A549 (cell line): ENCODE results near the gene GPR89B.

ENCODE experiments used
- CTCF ChIP-seq: fragments of >200 bp; sonication (Bioruptor Twin); formaldehyde crosslinking; IDR thresholded peaks from 3 replicates; pipeline ENCODE4 v1.5.1; 2016
- EHMT2 ChIP-seq: fragments of 200-600 bp; sonication (generic); IDR thresholded peaks from 2 replicates; pipeline ENCODE4 v1.6.1; 2016; ENCODE audit warnings: antibody characterized with exemption, low read depth, mild to moderate bottlenecking, moderate library complexity
- MYC ChIP-seq: IDR thresholded peaks from 2 replicates; pipeline ENCODE4 v1.6.1; 2012; ENCODE audit warnings: mild to moderate bottlenecking, inconsistent platforms, low read length, improper control_type of control experiment, borderline replicate concordance
- POLR2A ChIP-seq: IDR thresholded peaks from 2 replicates; pipeline ENCODE4 v1.6.1; 2012; ENCODE audit warnings: mild to moderate bottlenecking, low read length
- POLR2AphosphoS2 ChIP-seq: conservative IDR thresholded peaks from 2 replicates; pipeline ENCODE4 v1.6.1; 2012; ENCODE audit warnings: low read length, improper control_type of control experiment, inconsistent platforms
- SMC3 ChIP-seq: fragments of >200 bp; sonication (Bioruptor Twin); formaldehyde crosslinking; IDR thresholded peaks from 3 replicates; pipeline ENCODE4 v1.6.1; 2018; ENCODE audit warnings: inconsistent platforms
- TP53 ChIP-seq: fragments of 250-450 bp; sonication (Bioruptor Pico); IDR thresholded peaks from 2 replicates; pipeline ENCODE4 v1.5.0; 2021; ENCODE audit warnings: mild to moderate bottlenecking, moderate library complexity

- TF ChIP-seq CTCF: no peak
- TF ChIP-seq TP53 (CRISPR knock-in tag): no peak
- no peak for TF ChIP-seq EHMT2
- TF ChIP-seq SMC3: no peak
- TF ChIP-seq MYC: no peak
- TF ChIP-seq POLR2AphosphoS2: no peak
- TF ChIP-seq POLR2A: no peak
Observed at GRCh38 chr1:147924813-147925212, 3.4 kb upstream of the GPR89B start.
